ENCODE measurements around the gene EEF2. TPM values are rescaled to one million over a fixed set of nuclear protein-coding genes. Genes with fewer than 3 reads are reported as not detected.

The EEF2 gene
- total and polyA plus RNA-seq, 2 donors (not counting 1 experiment from before 2014, with no cell fraction given): 1,449 to 3,167 TPM

GRCh38 chr19:3990815-3991117 is 5.5 kb upstream of the EEF2 start:
- intact Hi-C loops (cut with micrococcal nuclease): loop anchor here (1.0 kb wide), 1 partner anchor 17 kb away; the partner anchor contains the start of gene PIAS4
- H3K4me1 ChIP-seq (ENCODE audit: control insufficient read depth in 2 of 2, insufficient read depth in 2 of 2, low read length in 2 of 2): peaks cover 28 to 41% of the 10 kb centered on the region in 2 donors
- H3K9me3 ChIP-seq (ENCODE audit: control extremely low read depth in 1 of 3, control insufficient read depth in 2 of 3, insufficient read depth in 1 of 3, low read length in 2 of 3): peaks cover 0 to 7% (median 0%) of the 10 kb centered on the region in 3 donors
- peak overlapping the region; percentile 4 for H2AFZ ChIP-seq (ENCODE audit: insufficient read depth, low read depth, low read length, poor library complexity, severe bottlenecking)
- no peaks in the 10 kb centered on the region for H3K79me2 ChIP-seq (ENCODE audit: control insufficient read depth, insufficient read depth, low read length)
- H3K9ac ChIP-seq (ENCODE audit: low read length): no peak overlapping the region
- DNase-seq (no peak), ATAC-seq (ENCODE audit: low read depth) (no peak)
- no peaks in the 10 kb centered on the region for H3K27me3 ChIP-seq (replicated peaks in 1 of 4; ENCODE audit: control extremely low read depth in 1 of 4, control insufficient read depth in 3 of 4, insufficient read depth in 4 of 4, low read length in 3 of 4)
- Mint-ChIP-seq H3K9me3 (ENCODE audit: insufficient read depth) (no peaks in the 10 kb centered on the region), H3K27me3 (no peaks in the 10 kb centered on the region), H3K4me3 (no peak overlapping the region), H3K27ac (no peak overlapping the region), H3K4me1 (peaks cover 31% of the 10 kb centered on the region)
- CTCF ChIA-PET: interaction anchor here (0.6 to 5.5 kb wide), 7 partner anchors 8 to 150 kb away, joined by 3 to 50 read pairs (median 4); partner anchors contain the start of gene PIAS4
- H3K4me2 ChIP-seq (replicated peaks; ENCODE audit: low read depth, low read length, poor library complexity, severe bottlenecking): no peak overlapping the region
- H3K4me3 ChIP-seq (ENCODE audit: control extremely low read depth in 1 of 5, extremely low read depth in 1 of 5, insufficient read depth in 1 of 5, low read depth in 2 of 5, low read length in 4 of 5): no peak overlapping the region
- no peaks in the 10 kb centered on the region for H3K36me3 ChIP-seq (replicated peaks in 1 of 2; ENCODE audit: control extremely low read depth in 1 of 2, control insufficient read depth in 1 of 2, extremely low read depth in 1 of 2, insufficient read depth in 2 of 2, low read length in 1 of 2)
- 20% methylated on average over 2 of the region's 3 CpGs for WGBS (ENCODE audit: insufficient coverage)
- no peak overlapping the region for H3K27ac ChIP-seq (ENCODE audit: low read length in 2 of 2)
- POLR2A ChIA-PET: interaction anchor here (0.8 to 2.0 kb wide), 5 partner anchors 12 to 124 kb away, joined by 3 to 10 read pairs (median 7); partner anchors contain the start of gene PIAS4
- H4K20me1 ChIP-seq (ENCODE audit: control insufficient read depth, insufficient read depth, low read length, poor library complexity, severe bottlenecking): no peaks in the 10 kb centered on the region
- TF ChIP-seq EZH2 (IDR thresholded peaks at IDR 0.05; ENCODE audit: borderline replicate concordance, insufficient read depth, low read depth, low read length, poor library complexity, severe bottlenecking) (no peak), CTCF (IDR thresholded peaks at IDR 0.05) (no peak)

- H3K4me3 ChIP-seq (ENCODE audit: control extremely low read depth in 1 of 5, extremely low read depth in 1 of 5, insufficient read depth in 1 of 5, low read depth in 2 of 5, low read length in 4 of 5): peak overlapping the region in 4 of 5 experiments; percentile 66 to 93 (median 72)
- no peaks in the 10 kb centered on the region for H3K27me3 ChIP-seq (replicated peaks in 1 of 4; ENCODE audit: control extremely low read depth in 1 of 4, control insufficient read depth in 3 of 4, insufficient read depth in 4 of 4, low read length in 3 of 4)
- Mint-ChIP-seq H3K27me3 (no peaks in the 10 kb centered on the region), H3K4me1 (peaks cover 58% of the 10 kb centered on the region), H3K27ac (peak overlapping the region; percentile 96), H3K4me3 (peak overlapping the region; percentile 98), H3K9me3 (ENCODE audit: insufficient read depth) (no peaks in the 10 kb centered on the region)
- ChIA-PET POLR2A (interaction anchor here (0.6 to 1.9 kb wide), 19 partner anchors 13 to 952 kb away, joined by 3 to 15 read pairs (median 6); partner anchors contain the start of genes DAPK3, EBI3, MRPL54 and PIAS4), CTCF (interaction anchor here (0.6 to 5.5 kb wide), 31 partner anchors 13 to 1044 kb away, joined by 3 to 50 read pairs (median 4); partner anchors contain the start of genes DAPK3, MRPL54, PIAS4 and SH3GL1)
- ATAC-seq (ENCODE audit: low read depth) (peak; percentile 56), DNase-seq (peak; percentile 94)
- intact Hi-C loops (cut with micrococcal nuclease): loop anchor here (5.0 kb wide), 4 partner anchors 135 to 485 kb away; partner anchors contain the start of genes APBA3, HDGFL2, MAP2K2 and MRPL54
- peaks cover 24% of the 10 kb centered on the region for H3K79me2 ChIP-seq (ENCODE audit: control insufficient read depth, insufficient read depth, low read length)
- peaks cover 40 to 61% of the 10 kb centered on the region in 2 donors for H3K4me1 ChIP-seq (ENCODE audit: control insufficient read depth in 2 of 2, insufficient read depth in 2 of 2, low read length in 2 of 2)
- peak overlapping the region; percentile 52 to 90 for H3K27ac ChIP-seq (ENCODE audit: low read length in 2 of 2)
- peaks cover 0 to 7% (median 0%) of the 10 kb centered on the region in 3 donors for H3K9me3 ChIP-seq (ENCODE audit: control extremely low read depth in 1 of 3, control insufficient read depth in 2 of 3, insufficient read depth in 1 of 3, low read length in 2 of 3)
- peak overlapping the region; percentile 80 for H3K9ac ChIP-seq (ENCODE audit: low read length)
- TF ChIP-seq EZH2 (IDR thresholded peaks at IDR 0.05; ENCODE audit: borderline replicate concordance, insufficient read depth, low read depth, low read length, poor library complexity, severe bottlenecking) (no peak), CTCF (IDR thresholded peaks at IDR 0.05) (peak; percentile 83)
- H2AFZ ChIP-seq (ENCODE audit: insufficient read depth, low read depth, low read length, poor library complexity, severe bottlenecking): no peak overlapping the region
- 7% methylated on average over 29 of the region's 30 CpGs for WGBS (ENCODE audit: insufficient coverage)
- peak overlapping the region; percentile 76 for H3K4me2 ChIP-seq (replicated peaks; ENCODE audit: low read depth, low read length, poor library complexity, severe bottlenecking)
- peaks cover 0 to 17% of the 10 kb centered on the region in 2 experiments for H3K36me3 ChIP-seq (replicated peaks in 1 of 2; ENCODE audit: control extremely low read depth in 1 of 2, control insufficient read depth in 1 of 2, extremely low read depth in 1 of 2, insufficient read depth in 2 of 2, low read length in 1 of 2)
- H4K20me1 ChIP-seq (ENCODE audit: control insufficient read depth, insufficient read depth, low read length, poor library complexity, severe bottlenecking): peaks cover 24% of the 10 kb centered on the region
These were observed 2.5 kb upstream of the EEF2 start for GRCh38 chr19:3987619-3988371.
